T-helper 1 cell treated with Interleukin-12 subunit alpha and Interleukin-12 subunit beta and Interleukin-4 antibody, amounts not matched to agents 30 μg/mL and 1 μg/mL, for 36 hours (primary cell): Measurements from ENCODE around the gene GYG2.
"Not testable (repeated sequence)": the region's sequence is repeated elsewhere in the genome, so short reads cannot be mapped to it uniquely, and the experiment has no call there.

Experiments
- H3K27ac Mint-ChIP-seq: one replicate; pipeline ENCODE4 v1.8.0; 2021; ENCODE audit warnings: mild to moderate bottlenecking, mixed read lengths
- H3K27me3 Mint-ChIP-seq: one replicate; pipeline ENCODE4 v1.8.0; 2021; ENCODE audit warnings: low read depth, mixed read lengths
- H3K36me3 Mint-ChIP-seq: one replicate; pipeline ENCODE4 v1.8.0; 2021; ENCODE audit warnings: low read depth, mixed read lengths
- H3K4me1 Mint-ChIP-seq: one replicate; pipeline ENCODE4 v1.8.0; 2021; ENCODE audit warnings: low read depth, mixed read lengths
- H3K4me3 Mint-ChIP-seq: one replicate; pipeline ENCODE4 v1.8.0; 2021; ENCODE audit warnings: mild to moderate bottlenecking, moderate library complexity, mixed read lengths
- H3K9me3 Mint-ChIP-seq: one replicate; pipeline ENCODE4 v1.8.0; 2021; ENCODE audit warnings: mixed read lengths

Gene GYG2

DNA sequence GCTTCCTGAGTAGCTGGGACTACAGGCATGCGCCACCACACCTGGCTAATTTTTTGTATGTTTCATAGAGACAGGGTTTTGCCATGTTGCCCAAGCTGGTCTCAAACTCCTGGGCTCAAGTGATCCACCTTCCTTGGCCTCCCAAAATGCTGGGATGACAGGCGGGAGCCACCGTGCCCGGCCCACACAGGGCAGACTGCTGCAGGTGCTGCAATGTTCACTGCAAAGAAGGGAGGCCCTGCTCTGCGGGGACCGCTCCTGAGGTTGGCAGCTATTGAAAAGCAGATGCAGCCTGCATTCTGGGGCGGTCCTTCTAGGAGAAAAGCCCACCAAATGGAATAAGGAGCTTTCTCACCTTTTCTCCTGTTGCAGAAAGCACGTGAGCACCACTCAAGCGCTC is 95.4 kb downstream of the GYG2 start:
- Mint-ChIP-seq H3K27me3 (no peaks in the 10 kb centered on the region), H3K9me3 (no peaks in the 10 kb centered on the region), H3K4me3 (no peak overlapping the region), H3K4me1 (no peaks in the 10 kb centered on the region), H3K36me3 (no peaks in the 10 kb centered on the region), H3K27ac (no peak overlapping the region)

DNA sequence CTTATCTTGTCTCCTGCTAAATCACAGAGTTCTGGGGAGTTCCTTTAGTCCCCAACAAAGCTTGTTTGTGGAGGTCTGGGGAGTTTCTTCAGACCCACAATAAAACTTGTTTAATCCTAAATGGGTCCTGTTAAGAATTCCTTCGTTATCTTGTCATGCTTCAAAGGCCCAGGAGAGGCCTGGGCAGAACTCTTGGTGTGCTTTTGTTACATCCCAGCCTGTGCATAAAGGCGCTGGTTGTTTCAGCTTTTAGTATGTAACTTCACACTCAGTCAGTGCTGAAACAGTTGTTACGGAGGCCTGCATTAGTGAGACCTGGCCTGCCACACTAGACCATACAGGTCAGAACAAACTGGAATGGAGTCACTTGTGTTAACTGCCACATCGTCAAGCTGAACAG is 97.5 kb downstream of the GYG2 start:
- not testable (repeated sequence) for H3K27me3 Mint-ChIP-seq, H3K27ac Mint-ChIP-seq, H3K36me3 Mint-ChIP-seq

DNA sequence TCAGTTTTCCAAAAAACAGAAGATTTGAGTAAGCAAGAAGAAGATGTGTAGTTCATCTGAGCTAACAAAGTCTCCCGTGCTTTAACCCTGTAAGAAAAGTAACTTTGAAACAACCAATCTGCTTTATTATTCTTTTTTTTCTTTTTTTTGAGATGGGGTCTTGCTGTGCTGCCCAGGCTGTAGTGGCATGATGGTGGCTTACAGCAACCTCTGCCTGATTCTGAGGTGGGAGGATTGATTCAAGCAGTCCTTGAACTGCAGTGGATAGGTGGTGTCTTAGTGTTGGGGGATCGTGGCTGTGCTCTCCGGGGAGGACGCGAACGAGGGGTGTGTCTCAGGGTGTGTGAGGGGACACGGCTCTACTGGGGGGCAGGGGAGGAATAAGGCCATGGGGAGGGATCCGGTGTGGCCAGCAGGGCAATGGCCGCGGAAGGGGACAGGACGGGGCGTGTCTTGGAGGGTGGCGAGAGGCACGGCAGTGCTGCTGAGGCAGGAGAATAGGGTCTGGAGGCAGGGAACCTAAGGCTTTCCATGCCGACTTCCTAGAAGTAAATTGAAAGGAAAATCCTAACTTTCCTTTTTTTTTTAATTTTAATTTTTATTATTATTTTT is 98.0 kb downstream of the GYG2 start:
- H3K4me1 Mint-ChIP-seq = peaks cover 3% of the 10 kb centered on the region
- H3K4me3 Mint-ChIP-seq = peak overlapping the region; percentile 7
- no peak overlapping the region for H3K27ac Mint-ChIP-seq

More for the DNA sequence above, 97.5 kb downstream of the GYG2 start:
- H3K4me1 Mint-ChIP-seq, H3K9me3 Mint-ChIP-seq, H3K4me3 Mint-ChIP-seq: not testable (repeated sequence)

DNA sequence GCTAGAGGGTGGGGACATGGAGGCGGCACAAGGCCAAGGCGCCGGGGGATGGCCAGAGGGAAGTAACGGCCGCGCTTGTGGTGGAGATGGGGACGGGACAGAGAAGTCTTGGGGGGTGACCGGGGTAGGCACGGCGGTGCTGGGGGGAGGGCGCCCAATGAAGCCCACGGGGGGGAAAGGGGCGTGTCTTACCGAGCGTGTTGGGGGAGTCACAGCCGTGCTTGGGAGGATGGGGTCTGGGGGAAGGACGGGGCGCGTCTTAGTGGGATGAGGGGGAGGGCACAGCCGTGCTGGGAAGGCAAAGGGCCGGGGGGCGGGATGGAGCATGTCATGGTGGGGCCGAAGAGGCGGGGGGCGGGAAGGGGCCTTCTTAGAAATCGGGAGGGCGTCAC is 99.5 kb downstream of the GYG2 start:
- H3K36me3 Mint-ChIP-seq = no peaks in the 10 kb centered on the region
- no peak overlapping the region for H3K27ac Mint-ChIP-seq
- H3K4me3 Mint-ChIP-seq = peak overlapping the region; percentile 58
- H3K27me3 Mint-ChIP-seq = no peaks in the 10 kb centered on the region
- peaks cover 3% of the 10 kb centered on the region for H3K4me1 Mint-ChIP-seq
- no peaks in the 10 kb centered on the region for H3K9me3 Mint-ChIP-seq

More for the DNA sequence above, 98.0 kb downstream of the GYG2 start:
- H3K36me3 Mint-ChIP-seq = no peaks in the 10 kb centered on the region
- H3K9me3 Mint-ChIP-seq = no peaks in the 10 kb centered on the region
- no peaks in the 10 kb centered on the region for H3K27me3 Mint-ChIP-seq

DNA sequence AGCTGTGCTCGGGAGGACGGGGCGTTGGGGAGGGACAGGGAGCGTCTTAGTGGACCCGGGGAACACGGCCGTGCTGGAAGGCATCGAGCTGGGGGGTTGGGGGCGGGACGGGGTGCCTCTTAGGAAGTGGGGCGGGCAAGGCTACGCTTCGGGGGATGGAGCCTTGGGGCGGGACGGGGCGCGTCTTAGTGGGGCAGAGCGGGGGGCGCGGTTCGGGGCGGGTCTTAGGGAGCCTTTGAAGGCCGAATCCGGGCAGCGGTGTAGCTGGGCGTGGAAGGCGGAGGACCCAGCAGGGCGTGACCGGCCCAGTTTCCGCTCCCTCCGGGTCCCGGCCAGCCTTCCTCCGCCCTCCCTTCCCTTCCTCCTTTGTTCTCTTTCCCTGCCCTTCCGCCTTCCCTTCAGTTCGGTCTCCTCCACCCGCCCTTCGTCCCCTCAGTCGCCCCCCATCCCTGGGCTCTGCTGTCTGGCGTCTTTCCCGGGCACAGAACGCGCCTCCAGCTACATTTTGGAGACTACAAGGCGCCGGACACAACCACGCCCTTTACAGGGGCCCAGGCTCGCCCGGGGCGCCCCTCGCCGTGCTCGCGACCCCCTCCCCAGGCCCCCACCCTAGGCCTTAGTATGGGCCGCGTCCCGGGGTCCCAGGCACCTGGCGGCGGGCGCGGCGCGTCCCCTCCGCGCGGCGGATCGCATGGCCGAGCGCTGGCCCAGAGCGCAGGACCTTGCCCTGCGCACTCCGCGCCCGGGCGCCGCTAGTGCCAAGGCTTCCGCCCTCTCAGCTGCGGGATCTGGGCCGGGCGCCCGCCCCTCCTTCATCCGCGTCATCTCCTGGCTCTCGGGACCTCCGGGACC is 100.1 kb downstream of the GYG2 start, which contains the start of gene ARSD:
Gene ARSD, minus strand, starts transcription at position 757 of the 852 bp plus-strand sequence. Its CDS starts 64 bp downstream, at position 693.
- no peaks in the 10 kb centered on the region for H3K36me3 Mint-ChIP-seq
- no peaks in the 10 kb centered on the region for H3K27me3 Mint-ChIP-seq
- H3K4me3 Mint-ChIP-seq = peak within 1 kb of the TSS; percentile 78
- peak within 1 kb of the TSS; percentile 46 for H3K27ac Mint-ChIP-seq
- no peaks in the 10 kb centered on the region for H3K9me3 Mint-ChIP-seq
- peaks cover 3% of the 10 kb centered on the region for H3K4me1 Mint-ChIP-seq

DNA sequence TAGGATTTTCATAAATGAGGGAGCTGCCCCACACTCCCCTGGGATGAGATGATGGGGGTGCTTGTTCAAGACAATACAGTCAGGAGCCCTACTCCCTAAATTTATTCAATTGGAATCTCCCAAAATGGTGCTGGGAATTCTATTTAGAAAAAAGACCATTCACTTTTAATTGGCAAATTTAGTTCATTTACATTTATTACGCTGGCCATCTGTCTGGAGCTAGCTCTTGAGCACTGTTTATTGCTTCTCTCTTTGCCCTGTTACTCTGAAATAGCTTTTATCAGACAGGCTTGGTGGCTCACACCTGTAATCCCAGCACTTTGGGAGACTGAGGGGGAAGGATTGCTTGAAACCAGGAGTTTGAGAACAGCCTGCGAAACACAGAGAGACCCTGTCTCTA is 102.4 kb downstream of the GYG2 start:
- Mint-ChIP-seq H3K27ac (no peak overlapping the region), H3K4me1 (peaks cover 3% of the 10 kb centered on the region), H3K27me3 (no peaks in the 10 kb centered on the region), H3K4me3 (no peak overlapping the region), H3K9me3 (no peaks in the 10 kb centered on the region), H3K36me3 (no peaks in the 10 kb centered on the region)

DNA sequence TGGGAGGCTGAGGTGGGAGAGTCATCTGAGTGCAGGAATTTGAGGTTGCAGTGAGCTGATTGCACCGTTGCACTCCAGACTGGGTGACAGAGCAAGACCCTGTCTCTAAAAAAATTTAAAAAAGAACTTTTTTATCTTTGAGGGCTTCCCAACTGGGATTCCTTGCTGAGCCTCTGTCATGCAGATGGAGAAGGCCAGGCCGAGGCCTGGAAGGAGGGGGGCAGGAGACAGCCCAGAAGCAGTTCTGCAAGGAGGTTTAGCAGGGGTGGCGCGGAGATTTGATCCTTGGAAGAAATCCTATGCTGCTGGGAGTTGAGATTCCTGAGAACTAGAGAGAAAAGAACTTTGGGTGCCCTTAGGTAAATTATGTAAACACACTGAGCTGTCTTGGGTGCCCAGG is 102.9 kb downstream of the GYG2 start:
- no peaks in the 10 kb centered on the region for H3K27me3 Mint-ChIP-seq
- no peak overlapping the region for H3K4me3 Mint-ChIP-seq
- peaks cover 3% of the 10 kb centered on the region for H3K4me1 Mint-ChIP-seq
- H3K36me3 Mint-ChIP-seq = no peaks in the 10 kb centered on the region
- H3K27ac Mint-ChIP-seq = no peak overlapping the region
- H3K9me3 Mint-ChIP-seq = no peaks in the 10 kb centered on the region
